Measurements from ENCODE around the gene ATXN10. TPM values are rescaled to one million over a fixed set of nuclear protein-coding genes. Genes with fewer than 3 reads are reported as not detected.

Gene ATXN10
- total RNA-seq, 6 donors from 2014 or later: 90.2 to 137 (median 110) TPM

DNA sequence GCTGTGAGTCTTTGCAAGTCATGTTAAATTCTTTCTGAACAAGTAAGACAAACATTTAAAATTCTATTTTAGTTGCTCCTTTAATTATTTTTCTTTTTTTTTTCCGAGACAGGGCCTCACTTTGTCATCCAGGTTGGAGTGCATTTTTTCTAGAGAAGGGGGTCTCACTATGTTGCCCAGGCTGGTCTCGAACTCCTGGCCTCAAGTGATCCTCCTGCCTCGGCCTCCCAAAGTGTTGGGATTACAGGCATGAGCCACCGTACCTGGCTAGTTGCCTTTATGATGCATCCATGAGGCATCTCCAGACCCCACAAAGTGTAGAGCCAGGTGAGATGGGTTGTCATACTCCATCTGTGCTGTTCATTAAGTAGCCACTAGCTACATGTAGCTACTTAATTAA, 4.4 kb downstream of the ATXN10 start:
- 92 to 98% methylated on average over 4 of the region's 4 CpGs for WGBS, 2 donors

DNA sequence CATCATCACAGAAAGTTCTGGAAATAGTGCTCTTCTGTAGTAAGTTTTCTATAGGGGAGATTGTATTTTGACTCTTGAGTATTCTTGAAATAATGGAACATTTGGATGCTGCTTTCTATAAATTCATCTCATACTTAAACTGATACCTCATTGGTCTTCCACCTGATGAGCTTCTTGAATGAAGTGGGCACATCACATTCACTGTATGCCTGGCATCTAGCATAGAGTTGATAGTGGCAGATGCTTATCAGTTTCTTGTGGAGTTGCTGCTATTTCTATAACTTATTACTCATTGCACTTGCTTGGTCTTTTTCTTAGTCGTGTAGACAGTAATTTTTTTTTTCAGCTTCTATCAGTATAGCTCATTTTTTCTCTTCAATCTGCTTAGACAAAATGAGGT, 5.4 kb downstream of the ATXN10 start:
- TF ChIP-seq EP300 (IDR thresholded peaks at IDR 0.05) (no peak), POLR2AphosphoS5 (IDR thresholded peaks at IDR 0.05) (no peak), POLR2A (IDR thresholded peaks at IDR 0.05) (no peak)
- TF ChIP-seq, protein P1, sequence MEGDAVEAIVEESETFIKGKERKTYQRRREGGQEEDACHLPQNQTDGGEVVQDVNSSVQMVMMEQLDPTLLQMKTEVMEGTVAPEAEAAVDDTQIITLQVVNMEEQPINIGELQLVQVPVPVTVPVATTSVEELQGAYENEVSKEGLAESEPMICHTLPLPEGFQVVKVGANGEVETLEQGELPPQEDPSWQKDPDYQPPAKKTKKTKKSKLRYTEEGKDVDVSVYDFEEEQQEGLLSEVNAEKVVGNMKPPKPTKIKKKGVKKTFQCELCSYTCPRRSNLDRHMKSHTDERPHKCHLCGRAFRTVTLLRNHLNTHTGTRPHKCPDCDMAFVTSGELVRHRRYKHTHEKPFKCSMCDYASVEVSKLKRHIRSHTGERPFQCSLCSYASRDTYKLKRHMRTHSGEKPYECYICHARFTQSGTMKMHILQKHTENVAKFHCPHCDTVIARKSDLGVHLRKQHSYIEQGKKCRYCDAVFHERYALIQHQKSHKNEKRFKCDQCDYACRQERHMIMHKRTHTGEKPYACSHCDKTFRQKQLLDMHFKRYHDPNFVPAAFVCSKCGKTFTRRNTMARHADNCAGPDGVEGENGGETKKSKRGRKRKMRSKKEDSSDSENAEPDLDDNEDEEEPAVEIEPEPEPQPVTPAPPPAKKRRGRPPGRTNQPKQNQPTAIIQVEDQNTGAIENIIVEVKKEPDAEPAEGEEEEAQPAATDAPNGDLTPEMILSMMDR (IDR thresholded peaks at IDR 0.05): no peak

More for the DNA sequence above, 4.4 kb downstream of the ATXN10 start:
- no peak overlapping the region for H3K4me3 ChIP-seq
- no peaks in the 10 kb centered on the region for H3K36me3 ChIP-seq
- TF ChIP-seq POLR2AphosphoS5 (IDR thresholded peaks at IDR 0.05) (no peak), EP300 (IDR thresholded peaks at IDR 0.05) (no peak), POLR2A (IDR thresholded peaks at IDR 0.05) (no peak)
- TF ChIP-seq, protein P1 (IDR thresholded peaks at IDR 0.05): no peak
- ATAC-seq (ENCODE audit: low FRiP score in 2 of 2) (no peak), DNase-seq (no peak)
- H3K9me3 ChIP-seq: no peaks in the 10 kb centered on the region
- no peak overlapping the region for H3K27ac ChIP-seq
- no peaks in the 10 kb centered on the region for H3K27me3 ChIP-seq
- H3K4me1 ChIP-seq: peaks cover 20 to 36% (median 27%) of the 10 kb centered on the region in 4 donors

DNA sequence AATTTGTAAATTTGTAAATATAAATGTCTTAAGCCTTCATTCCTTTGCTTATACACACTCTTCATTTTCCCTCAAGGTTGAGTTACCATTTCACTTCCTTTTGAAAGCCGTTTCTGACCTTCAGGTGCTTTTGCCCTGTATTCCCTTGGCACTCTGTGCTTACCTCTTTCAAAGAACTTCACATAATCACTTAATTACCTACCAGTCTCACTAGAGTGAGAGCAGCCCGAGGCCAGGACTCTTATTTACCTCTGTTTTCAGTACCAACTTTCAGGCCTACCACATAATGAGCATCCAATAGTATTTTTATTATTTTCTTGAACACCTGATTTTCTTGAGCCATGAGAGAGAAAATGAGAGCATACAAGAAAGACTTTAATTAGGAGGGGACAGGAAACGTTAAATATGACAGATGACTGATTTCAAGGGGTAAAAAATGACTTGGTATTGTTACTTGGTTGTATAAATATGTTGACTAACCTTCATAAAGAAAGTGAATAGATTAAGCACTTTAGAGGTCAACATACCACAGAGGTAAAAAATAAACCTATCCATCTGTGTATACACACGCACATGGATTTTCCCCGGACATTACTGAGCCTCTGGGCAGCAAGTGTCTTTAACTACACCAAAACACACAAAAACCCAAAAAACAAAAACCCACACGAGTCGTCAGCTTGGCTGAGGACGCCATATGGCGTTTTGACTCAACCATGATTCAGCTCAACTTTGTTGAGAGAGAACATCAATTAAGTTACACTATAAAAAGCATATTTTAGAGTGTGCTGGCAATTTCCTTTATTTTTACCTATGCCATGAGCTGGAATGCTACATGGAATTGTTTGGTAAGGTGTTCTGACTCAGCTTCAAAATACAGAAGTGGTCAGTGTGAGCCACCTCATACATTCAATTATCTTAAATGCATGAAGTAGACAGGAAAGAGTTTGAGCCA, 7.6 kb downstream of the ATXN10 start:
- WGBS, 2 donors: 84 to 88% methylated on average over 9 of the region's 9 CpGs
- H3K4me1 ChIP-seq: peaks cover 13 to 34% (median 17%) of the 10 kb centered on the region in 4 donors
- H3K9me3 ChIP-seq: no peaks in the 10 kb centered on the region
- ATAC-seq (ENCODE audit: low FRiP score in 2 of 2): no peak
- H3K27ac ChIP-seq: no peak overlapping the region
- no peak overlapping the region for H3K4me3 ChIP-seq
- H3K27me3 ChIP-seq: no peaks in the 10 kb centered on the region
- H3K36me3 ChIP-seq: no peaks in the 10 kb centered on the region
- TF ChIP-seq, protein P1 (IDR thresholded peaks at IDR 0.05): no peak
- TF ChIP-seq POLR2A (IDR thresholded peaks at IDR 0.05) (no peak), POLR2AphosphoS5 (IDR thresholded peaks at IDR 0.05) (no peak), EP300 (IDR thresholded peaks at IDR 0.05) (no peak)
- DNase-seq: no peak

More for the DNA sequence above, 5.4 kb downstream of the ATXN10 start:
- ATAC-seq (ENCODE audit: low FRiP score in 2 of 2): no peak
- H3K4me3 ChIP-seq: no peak overlapping the region
- no peaks in the 10 kb centered on the region for H3K27me3 ChIP-seq
- no peak for DNase-seq
- WGBS, 2 donors: 75 to 89% methylated on average over 1 of the region's 1 CpG
- H3K36me3 ChIP-seq: no peaks in the 10 kb centered on the region
- no peak overlapping the region for H3K27ac ChIP-seq
- H3K4me1 ChIP-seq: peaks cover 25 to 42% (median 30%) of the 10 kb centered on the region in 4 donors
- no peaks in the 10 kb centered on the region for H3K9me3 ChIP-seq

DNA sequence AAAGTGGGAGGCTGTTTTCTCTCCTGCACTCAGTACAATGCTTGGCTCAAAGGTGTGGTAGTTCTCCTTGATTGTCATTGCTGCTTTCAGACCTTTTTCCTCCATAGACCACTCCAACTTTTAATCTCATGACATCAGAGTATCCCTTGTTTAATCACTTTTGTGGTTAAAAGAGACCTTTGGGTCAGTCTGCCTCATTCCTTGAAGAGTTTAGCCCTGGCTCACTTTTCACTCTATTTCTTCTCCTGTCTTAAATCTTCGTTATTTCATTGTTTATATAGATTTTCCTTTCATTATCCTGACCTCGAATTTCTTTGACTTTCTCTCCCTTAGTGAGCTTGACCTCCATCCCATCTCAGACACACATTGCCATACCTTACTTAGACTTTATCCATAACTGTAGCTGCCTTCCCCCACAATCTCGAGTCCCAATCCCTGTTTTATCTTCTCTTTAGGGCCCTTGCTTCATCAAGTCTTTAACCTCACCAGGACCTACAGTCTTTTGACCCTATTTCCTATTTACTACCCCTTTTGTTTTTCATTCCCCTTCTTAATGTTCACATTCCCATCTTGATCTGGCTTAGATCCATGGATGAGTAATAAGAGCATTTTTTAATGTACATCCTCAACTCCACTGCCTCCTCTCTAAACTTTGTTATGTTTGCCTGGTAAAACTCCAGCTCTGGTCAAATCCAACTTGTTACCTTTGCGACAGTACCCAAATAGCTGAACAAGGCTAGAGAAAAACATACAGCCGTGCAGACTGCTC, 9.5 kb downstream of the ATXN10 start:
- Histone ChIP-seq H3K36me3 (no peaks in the 10 kb centered on the region), H3K27ac (no peak overlapping the region), H3K9me3 (no peaks in the 10 kb centered on the region), H3K4me3 (no peak overlapping the region), H3K27me3 (no peaks in the 10 kb centered on the region), H3K4me1 (peaks cover 16 to 41% (median 23%) of the 10 kb centered on the region in 4 donors)
- ATAC-seq (ENCODE audit: low FRiP score in 2 of 2) (no peak), DNase-seq (no peak)
- TF ChIP-seq, protein P1 (IDR thresholded peaks at IDR 0.05): no peak
- TF ChIP-seq EP300 (IDR thresholded peaks at IDR 0.05) (no peak), POLR2AphosphoS5 (IDR thresholded peaks at IDR 0.05) (no peak), POLR2A (IDR thresholded peaks at IDR 0.05) (no peak)
- 71 to 79% methylated on average over 5 of the region's 5 CpGs for WGBS, 2 donors
